ENCODE measurements around the gene PSME4. TPM values are rescaled to one million over a fixed set of nuclear protein-coding genes. Genes with fewer than 3 reads are reported as not detected.

Gene PSME4
- total and polyA plus RNA-seq, 10 of the 15 experiments (the other 5 are each of a cell fraction or from before 2014, with no cell fraction given): 11.1 to 56.2 (median 32.1) TPM

DNA sequence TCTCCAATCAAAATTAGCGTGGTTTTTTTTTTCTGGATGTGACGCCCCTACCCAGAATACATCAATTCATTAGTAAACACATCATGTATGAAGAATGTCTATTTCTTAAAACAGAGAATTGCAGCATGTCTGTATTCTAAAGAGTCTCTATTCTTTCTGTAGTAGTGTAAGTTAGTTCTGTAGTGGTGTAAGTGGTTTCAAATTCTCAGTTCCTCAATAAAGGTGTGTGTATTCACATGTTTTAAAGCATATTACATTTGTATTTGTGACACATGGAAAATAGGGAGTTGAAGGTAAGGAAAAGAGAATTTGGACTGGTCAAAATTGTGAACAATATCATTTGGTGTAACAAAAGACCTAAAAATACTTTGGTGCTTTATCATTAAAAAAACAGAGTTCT is 103.0 kb downstream of the PSME4 start:
- POLR2A ChIA-PET: interaction anchor here (0.6 kb wide), 2 partner anchors 39 to 679 kb away, joined by 4 to 5 read pairs; no protein-coding TSS in a partner anchor
- Histone ChIP-seq H2AFZ (ENCODE audit: control insufficient read depth, low read depth, low read length) (no peak overlapping the region), H3K27me3 (replicated peaks in 1 of 2; ENCODE audit: control insufficient read depth in 2 of 2, insufficient read depth in 2 of 2, low read length in 1 of 2) (no peaks in the 10 kb centered on the region), H3K9me3 (replicated peaks; ENCODE audit: control insufficient read depth, insufficient read depth, low read length) (no peaks in the 10 kb centered on the region), H3K36me3 (ENCODE audit: control insufficient read depth in 2 of 2, insufficient read depth in 2 of 2, low read length in 1 of 2) (peaks cover 2 to 24% of the 10 kb centered on the region in 2 experiments), H3K4me1 (ENCODE audit: control insufficient read depth, insufficient read depth, low read length) (no peaks in the 10 kb centered on the region), H3K27ac (ENCODE audit: control insufficient read depth, insufficient read depth) (no peak overlapping the region), H3K4me2 (ENCODE audit: control insufficient read depth, insufficient read depth) (no peak overlapping the region), H4K20me1 (ENCODE audit: control insufficient read depth, insufficient read depth) (no peaks in the 10 kb centered on the region), H3K4me3 (no peak overlapping the region), H3K9ac (ENCODE audit: control insufficient read depth, insufficient read depth, low read length) (no peak overlapping the region), H3K79me2 (ENCODE audit: control insufficient read depth, insufficient read depth, low read length) (no peaks in the 10 kb centered on the region)
- TF ChIP-seq EP300 (IDR thresholded peaks at IDR 0.05; ENCODE audit: borderline replicate concordance in 1 of 2, control insufficient read depth in 1 of 2, low read depth in 2 of 2, low read length in 2 of 2): no peak
- no peak for TF ChIP-seq ZNF274 (IDR thresholded peaks at IDR 0.05; ENCODE audit: insufficient read depth, insufficient read length)
- peak; percentile 30; the same call in 1 of the 2 replicates for TF ChIP-seq SPI1 (IDR thresholded peaks at IDR 0.05; ENCODE audit: borderline replicate concordance, insufficient read depth, low read depth, low read length)
- no peak for TF ChIP-seq RELA (IDR thresholded peaks at IDR 0.05; ENCODE audit: borderline replicate concordance, partially characterized antibody)
- WGBS (ENCODE audit: insufficient coverage, insufficient replicate concordance, low lambda C conversion rate, missing lambda C conversion rate): 95% methylated on average over 2 of the region's 2 CpGs
- CTCF ChIA-PET: no interaction called here
- no TSS peak for BruUV-seq (replicated peaks)
- ATAC-seq: no peak
- RAD21 ChIA-PET (ENCODE audit: unreplicated experiment): no interaction called here
- intact Hi-C loops (cut with micrococcal nuclease; ENCODE audit: unreplicated experiment): no loop called here
- no peak for DNase-seq (ENCODE audit: low read depth, low spot score)
- SMC1A ChIA-PET (ENCODE audit: uncharacterized antibody, unreplicated experiment): no interaction called here
- FAIRE-seq: no peak
- in situ Hi-C loops (cut with MboI): no loop called here

DNA sequence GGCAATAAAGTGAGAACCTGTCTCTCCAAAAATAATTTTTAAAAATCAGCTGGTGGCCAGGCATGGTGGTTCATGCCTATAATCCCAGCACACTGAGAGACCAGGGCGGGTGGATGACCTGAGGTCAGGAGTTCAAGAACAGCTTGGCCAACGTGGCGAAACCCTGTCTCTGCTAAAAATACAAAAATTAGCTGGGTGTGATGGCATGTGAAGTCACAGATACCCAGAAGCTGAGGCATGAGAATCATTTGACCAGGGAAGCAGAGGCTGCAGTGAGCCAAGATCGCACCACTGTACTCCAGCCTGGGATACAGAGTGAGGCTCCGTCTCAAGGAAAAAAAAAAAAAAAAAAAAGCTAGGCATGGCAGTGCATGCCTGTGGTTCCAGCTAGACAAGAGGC is 103.6 kb downstream of the PSME4 start:
- H3K4me1 ChIP-seq (ENCODE audit: control insufficient read depth, insufficient read depth, low read length): no peaks in the 10 kb centered on the region
- H3K9ac ChIP-seq (ENCODE audit: control insufficient read depth, insufficient read depth, low read length): no peak overlapping the region
- no peak overlapping the region for H3K4me3 ChIP-seq
- H3K27ac ChIP-seq (ENCODE audit: control insufficient read depth, insufficient read depth): no peak overlapping the region
- H2AFZ ChIP-seq (ENCODE audit: control insufficient read depth, low read depth, low read length): no peak overlapping the region
- peaks cover 2 to 24% of the 10 kb centered on the region in 2 experiments for H3K36me3 ChIP-seq (ENCODE audit: control insufficient read depth in 2 of 2, insufficient read depth in 2 of 2, low read length in 1 of 2)
- ATAC-seq: no peak
- ChIA-PET RAD21 (ENCODE audit: unreplicated experiment) (no interaction called here), SMC1A (ENCODE audit: uncharacterized antibody, unreplicated experiment) (no interaction called here), POLR2A (interaction anchor here (0.6 to 0.7 kb wide), 3 partner anchors 40 to 1737 kb away, joined by 4 to 5 read pairs (median 5); no protein-coding TSS in a partner anchor), CTCF (no interaction called here)
- H3K9me3 ChIP-seq (replicated peaks; ENCODE audit: control insufficient read depth, insufficient read depth, low read length): no peaks in the 10 kb centered on the region
- in situ Hi-C loops (cut with MboI): no loop called here
- no peaks in the 10 kb centered on the region for H3K27me3 ChIP-seq (replicated peaks in 1 of 2; ENCODE audit: control insufficient read depth in 2 of 2, insufficient read depth in 2 of 2, low read length in 1 of 2)
- no TSS peak for BruUV-seq (replicated peaks)
- intact Hi-C loops (cut with micrococcal nuclease; ENCODE audit: unreplicated experiment): no loop called here
- H3K79me2 ChIP-seq (ENCODE audit: control insufficient read depth, insufficient read depth, low read length): no peaks in the 10 kb centered on the region
- no peak for DNase-seq (ENCODE audit: low read depth, low spot score)
- no peaks in the 10 kb centered on the region for H4K20me1 ChIP-seq (ENCODE audit: control insufficient read depth, insufficient read depth)
- no peak overlapping the region for H3K4me2 ChIP-seq (ENCODE audit: control insufficient read depth, insufficient read depth)
- 94% methylated on average over 5 of the region's 5 CpGs for WGBS (ENCODE audit: insufficient coverage, insufficient replicate concordance, low lambda C conversion rate, missing lambda C conversion rate)
- FAIRE-seq: no peak
- no peak for TF ChIP-seq YBX1 (IDR thresholded peaks at IDR 0.05)
- TF ChIP-seq, protein P1, sequence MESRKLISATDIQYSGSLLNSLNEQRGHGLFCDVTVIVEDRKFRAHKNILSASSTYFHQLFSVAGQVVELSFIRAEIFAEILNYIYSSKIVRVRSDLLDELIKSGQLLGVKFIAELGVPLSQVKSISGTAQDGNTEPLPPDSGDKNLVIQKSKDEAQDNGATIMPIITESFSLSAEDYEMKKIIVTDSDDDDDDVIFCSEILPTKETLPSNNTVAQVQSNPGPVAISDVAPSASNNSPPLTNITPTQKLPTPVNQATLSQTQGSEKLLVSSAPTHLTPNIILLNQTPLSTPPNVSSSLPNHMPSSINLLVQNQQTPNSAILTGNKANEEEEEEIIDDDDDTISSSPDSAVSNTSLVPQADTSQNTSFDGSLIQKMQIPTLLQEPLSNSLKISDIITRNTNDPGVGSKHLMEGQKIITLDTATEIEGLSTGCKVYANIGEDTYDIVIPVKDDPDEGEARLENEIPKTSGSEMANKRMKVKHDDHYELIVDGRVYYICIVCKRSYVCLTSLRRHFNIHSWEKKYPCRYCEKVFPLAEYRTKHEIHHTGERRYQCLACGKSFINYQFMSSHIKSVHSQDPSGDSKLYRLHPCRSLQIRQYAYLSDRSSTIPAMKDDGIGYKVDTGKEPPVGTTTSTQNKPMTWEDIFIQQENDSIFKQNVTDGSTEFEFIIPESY (IDR thresholded peaks at IDR 0.05): no peak
- no peak for TF ChIP-seq RAD21 (IDR thresholded peaks at IDR 0.05; ENCODE audit: insufficient read depth, low read depth, low read length)
- TF ChIP-seq KAT2A (conservative IDR thresholded peaks at IDR 0.05; ENCODE audit: control insufficient read depth, low read depth, low read length): no peak
- TF ChIP-seq IKZF1 (conservative IDR thresholded peaks at IDR 0.05): no peak
- no peak for TF ChIP-seq CHD4 (IDR thresholded peaks at IDR 0.05)
- TF ChIP-seq, protein P2, sequence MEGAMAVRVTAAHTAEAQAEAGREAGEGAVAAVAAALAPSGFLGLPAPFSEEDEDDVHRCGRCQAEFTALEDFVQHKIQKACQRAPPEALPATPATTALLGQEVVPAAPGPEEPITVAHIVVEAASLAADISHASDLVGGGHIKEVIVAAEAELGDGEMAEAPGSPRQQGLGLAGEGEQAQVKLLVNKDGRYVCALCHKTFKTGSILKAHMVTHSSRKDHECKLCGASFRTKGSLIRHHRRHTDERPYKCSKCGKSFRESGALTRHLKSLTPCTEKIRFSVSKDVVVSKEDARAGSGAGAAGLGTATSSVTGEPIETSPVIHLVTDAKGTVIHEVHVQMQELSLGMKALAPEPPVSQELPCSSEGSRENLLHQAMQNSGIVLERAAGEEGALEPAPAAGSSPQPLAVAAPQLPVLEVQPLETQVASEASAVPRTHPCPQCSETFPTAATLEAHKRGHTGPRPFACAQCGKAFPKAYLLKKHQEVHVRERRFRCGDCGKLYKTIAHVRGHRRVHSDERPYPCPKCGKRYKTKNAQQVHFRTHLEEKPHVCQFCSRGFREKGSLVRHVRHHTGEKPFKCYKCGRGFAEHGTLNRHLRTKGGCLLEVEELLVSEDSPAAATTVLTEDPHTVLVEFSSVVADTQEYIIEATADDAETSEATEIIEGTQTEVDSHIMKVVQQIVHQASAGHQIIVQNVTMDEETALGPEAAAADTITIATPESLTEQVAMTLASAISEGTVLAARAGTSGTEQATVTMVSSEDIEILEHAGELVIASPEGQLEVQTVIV (IDR thresholded peaks at IDR 0.05; ENCODE audit: borderline replicate concordance, partially characterized antibody): no peak

Measured in GM12878 (cell line).